Left ventricle myocardium superior (tissue), 1 donor: ENCODE results near the gene IL3RA. TPM values are rescaled to one million over a fixed set of nuclear protein-coding genes. Genes with fewer than 3 reads are reported as not detected.
A peak's percentile ranks its signal among the peaks of the same experiment; 100 is the strongest.
"Not testable (repeated sequence)": the region's sequence is repeated elsewhere in the genome, so short reads cannot be mapped to it uniquely, and the experiment has no call there.

Experiments
- ATAC-seq: fragments of 200-7000 bp; cut with Tn5 transposase; one replicate; pipeline ENCODE4 v1.9.1; 2020; ENCODE audit warnings: mild to moderate bottlenecking, moderate library complexity
- DNase-seq: peaks from one replicate; pipeline ENCODE4 v3.0.0-alpha.2; 2020
- intact Hi-C: fragments of 100-400 bp; cut with micrococcal nuclease; formaldehyde crosslinking; loops from one replicate; pipeline ENCODE4 v1.11.0; 2022
- total RNA-seq: library from RNA; stranded (reverse); fragmentation: NEBNext Ultra II Directional; extraction: Animal tissue kit (Norgen Biotek cat#: 25700); gene quantifications from one replicate; pipeline ENCODE4 v1.2.1, GENCODE V29; 2021
- donor health status: DM: no; HTN: yes; CAD: no; lungs with severe emphysema.

Gene IL3RA
- total RNA-seq, 1 donor from 2014 or later = 6.2 TPM

DNA sequence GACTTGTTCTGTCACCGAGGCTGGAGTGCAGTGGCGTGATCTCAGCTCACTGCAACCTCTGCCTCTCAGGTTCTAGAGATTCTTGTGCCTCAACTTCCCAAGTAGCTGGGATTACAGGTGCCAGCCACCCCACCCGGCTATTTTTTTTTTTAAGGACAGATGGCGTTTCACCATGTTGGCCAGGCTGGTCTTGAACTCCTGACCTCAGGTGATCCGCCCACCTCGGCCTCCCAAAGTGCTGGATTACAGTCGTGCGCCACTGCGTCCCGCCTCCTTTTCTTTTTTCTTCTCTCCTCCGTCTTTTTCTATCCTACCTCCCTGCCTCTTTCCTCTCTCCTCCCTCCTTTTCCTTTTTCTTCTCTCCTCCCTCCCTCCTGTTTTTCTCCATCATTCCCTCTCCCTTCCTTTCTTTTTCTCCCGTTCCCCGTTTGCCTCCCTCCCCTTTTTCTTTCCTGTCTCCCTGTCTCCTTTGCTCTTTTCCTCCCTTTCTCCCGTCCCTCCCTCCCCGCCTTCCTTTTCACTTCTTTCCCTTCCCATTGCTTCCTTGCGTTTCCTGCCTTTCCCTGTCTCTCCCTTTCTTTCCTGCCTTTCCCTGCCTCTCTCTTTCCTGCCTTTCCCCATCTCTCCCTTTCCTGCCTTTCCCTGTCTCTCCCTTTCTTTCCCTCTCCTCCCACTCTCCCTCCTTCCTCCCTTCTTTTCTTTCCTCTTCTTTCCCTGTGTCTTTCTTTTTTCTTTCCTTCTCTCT, 57.5 kb downstream of the IL3RA start:
- intact Hi-C loops = no loop called here
- no peak for ATAC-seq
- DNase-seq = peak; percentile 10

DNA sequence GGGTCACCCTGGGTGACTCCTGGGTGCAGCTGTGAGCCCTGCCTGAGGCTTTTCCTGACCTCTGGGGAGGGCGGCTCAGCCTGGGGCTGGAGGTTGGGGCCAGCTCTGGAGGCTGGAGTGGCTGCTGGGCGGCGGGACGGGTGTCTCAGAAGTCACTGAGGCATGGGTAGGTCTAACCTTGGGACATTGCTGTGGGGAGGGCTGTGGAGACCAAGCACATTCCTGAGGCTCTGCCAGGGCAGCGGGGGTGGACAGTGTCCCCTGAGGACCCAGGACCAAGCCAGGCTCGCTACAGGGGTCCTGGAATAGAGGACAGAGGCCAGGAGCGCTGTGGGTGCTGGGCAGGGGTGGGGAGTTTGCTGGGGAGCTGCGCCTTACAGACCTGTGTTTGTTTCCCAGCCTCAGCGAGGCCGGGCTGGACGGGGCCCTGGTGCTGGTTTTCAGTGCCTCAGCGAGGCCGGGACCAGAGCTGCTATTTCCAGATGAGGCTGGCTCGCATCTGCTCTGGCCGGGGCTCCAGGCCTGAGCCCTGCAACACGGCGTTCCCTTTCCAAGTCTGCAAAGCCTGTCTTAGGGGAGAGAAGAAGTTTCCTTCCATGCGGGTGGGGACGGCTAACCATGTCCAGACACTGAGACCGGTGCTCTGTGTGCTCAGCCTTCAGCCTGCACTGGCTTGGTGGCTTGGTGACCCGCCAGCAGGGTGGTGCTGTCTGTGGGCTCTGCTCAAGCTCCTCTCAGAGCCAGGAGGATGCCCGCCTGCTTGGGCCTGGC, 58.3 kb downstream of the IL3RA start:
- intact Hi-C loops = no loop called here
- no peak for ATAC-seq
- peak; percentile 37 for DNase-seq

- intact Hi-C loops = no loop called here
- ATAC-seq (no peak), DNase-seq (peak; percentile 8)
These were observed 59.1 kb downstream of the IL3RA start for GRCh38 chrX:1395646-1396216.

- no peak for ATAC-seq
- DNase-seq = peak; percentile 21
- intact Hi-C loops = no loop called here
These were observed 60.4 kb downstream of the IL3RA start for GRCh38 chrX:1397001-1397400.

GRCh38 chrX:1397441-1398270, 61.1 kb downstream of the IL3RA start:
- ATAC-seq = no peak
- intact Hi-C loops = no loop called here
- DNase-seq = peak; percentile 15

DNA sequence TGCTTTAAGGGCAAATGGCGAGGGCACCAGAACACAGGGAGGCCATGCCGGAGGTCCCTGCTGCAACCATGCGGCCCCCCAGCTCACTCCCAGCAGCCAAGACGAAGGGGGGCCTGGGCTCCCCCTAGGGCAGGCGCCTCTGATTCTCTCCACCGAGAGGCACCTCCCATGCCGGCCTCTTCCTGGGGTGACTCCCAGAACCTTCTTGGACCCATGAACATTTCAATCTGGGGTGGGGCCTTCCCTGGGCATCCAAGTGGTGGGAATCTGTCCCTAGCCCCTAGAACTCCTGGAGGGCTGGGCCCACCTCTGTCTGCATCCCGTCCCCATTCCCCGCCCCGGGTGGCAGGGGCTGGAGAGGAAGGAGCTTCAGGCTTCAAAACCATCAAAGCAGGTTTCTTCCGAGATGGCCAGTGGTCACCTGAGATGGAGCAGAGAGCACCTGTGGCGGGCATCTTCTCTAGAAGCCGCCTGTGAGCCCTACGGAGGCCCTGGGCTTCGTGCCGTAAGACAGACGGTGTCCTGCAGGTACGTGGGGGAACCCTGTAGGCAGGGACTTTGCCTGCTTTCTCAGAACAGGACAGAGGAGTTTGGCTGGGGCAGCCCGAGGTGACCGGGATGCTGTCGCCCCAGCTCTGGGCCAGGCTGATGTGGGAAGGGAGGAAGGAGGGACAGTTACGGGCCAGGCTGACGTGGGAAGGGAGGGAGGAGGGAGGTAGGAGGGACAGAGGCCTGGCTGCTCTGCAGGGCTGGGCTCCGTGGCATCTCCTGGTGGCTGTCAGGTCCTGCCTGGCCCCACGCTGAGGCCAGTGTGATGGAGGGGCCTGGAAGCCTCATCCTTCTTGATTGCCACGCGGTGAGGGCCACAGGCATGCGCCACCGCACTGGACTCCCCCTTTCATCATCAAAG, 62.1 kb downstream of the IL3RA start:
- intact Hi-C loops = no loop called here
- DNase-seq (peak; percentile 22), ATAC-seq (no peak)

DNA sequence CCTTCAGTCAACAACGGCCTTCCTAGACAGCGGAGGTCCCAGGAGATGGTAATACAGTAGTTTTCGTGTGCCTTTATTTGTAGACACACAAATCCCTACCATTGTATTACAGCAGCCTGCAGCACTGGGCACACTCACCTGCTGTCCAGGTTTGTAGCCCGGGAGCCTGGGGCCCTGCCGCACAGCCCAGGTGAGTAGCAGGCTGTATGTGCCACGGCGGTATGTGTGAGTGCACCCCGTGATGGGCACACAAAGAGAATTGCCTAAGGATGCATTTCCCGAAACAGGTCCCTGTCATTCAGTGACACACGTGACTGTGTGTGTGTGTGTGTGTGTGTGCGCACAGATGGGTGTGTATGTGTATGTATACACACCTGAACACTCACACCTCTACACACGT, 63.5 kb downstream of the IL3RA start:
- intact Hi-C loops = no loop called here
- no peak for ATAC-seq
- peak; percentile 5 for DNase-seq

DNA sequence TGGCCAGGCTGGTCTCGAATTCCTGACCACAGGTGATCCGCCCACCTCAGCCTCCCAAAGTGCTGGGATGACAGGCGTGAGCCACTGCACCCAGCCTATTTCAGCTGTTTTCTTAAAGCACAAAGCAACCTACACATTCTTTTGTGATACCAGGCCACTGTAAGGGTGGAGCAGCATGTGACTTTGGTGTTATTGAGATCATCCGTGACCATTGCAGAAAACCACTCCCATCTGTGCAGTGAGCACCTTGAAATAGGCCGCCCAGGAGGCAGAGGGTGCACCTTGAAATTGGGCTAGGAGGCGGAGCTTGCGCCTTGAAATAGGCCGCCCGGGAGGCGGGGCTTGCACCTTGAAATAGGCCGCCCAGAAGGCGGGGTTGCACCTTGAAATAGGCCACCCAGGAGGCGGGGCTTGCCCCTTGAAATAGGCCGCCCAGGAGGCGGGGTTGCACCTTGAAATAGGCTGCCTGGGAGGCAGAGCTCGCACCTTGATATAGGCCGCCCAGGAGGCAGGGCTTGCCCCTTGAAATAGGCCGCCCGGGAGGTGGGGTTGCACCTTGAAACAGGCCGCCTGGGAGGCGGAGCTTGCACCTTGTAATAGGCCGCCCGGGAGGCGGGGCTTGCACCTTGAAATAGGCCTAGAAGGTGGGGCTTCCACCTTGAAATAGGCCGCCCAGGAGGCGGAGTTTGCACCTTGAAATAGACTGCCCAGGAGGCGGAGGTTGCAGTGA, 64.3 kb downstream of the IL3RA start:
- intact Hi-C loops = no loop called here
- ATAC-seq (no peak), DNase-seq (peak; percentile 14)

DNA sequence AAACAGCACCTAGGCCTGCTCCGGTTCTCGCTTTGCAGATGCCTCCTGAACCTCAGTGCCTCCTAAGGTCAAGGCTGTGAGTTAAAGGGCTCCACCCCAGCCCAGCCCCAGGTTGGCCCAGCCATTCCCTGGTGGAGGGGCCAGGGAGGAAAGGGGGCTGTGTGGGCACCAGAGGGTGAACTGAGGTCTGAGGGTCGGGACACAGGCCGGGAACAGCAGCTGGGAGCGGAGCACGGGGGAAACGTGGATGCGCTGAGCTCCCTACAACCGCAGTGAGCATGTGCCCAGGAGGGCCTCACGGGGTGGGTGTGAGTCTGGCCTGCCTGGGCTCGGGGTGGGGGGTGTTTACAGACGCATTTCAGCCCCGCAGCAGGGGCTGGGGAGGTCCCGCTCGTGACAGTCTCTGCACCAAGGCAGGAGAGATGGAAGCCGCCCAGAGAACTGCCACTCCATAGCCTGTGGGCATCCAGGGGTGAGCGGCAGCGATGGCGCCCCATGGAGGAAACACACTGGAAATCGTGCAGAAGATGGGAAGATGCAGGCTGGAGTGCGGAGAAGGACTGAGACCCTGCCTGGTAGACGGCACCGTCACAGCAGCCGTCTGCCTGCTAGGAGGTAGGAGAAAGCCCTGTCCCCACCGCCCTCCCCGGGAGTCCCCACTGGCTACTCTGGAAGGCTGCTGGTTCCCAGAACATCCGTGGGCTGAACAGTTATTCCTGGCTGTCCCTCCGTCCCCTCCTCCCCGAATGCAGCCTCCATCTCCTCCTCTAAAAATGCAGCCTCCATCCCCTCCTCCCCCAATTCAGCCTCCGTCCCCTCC, 65.2 kb downstream of the IL3RA start:
- DNase-seq = peak; percentile 21
- ATAC-seq = no peak
- intact Hi-C loops = no loop called here

DNA sequence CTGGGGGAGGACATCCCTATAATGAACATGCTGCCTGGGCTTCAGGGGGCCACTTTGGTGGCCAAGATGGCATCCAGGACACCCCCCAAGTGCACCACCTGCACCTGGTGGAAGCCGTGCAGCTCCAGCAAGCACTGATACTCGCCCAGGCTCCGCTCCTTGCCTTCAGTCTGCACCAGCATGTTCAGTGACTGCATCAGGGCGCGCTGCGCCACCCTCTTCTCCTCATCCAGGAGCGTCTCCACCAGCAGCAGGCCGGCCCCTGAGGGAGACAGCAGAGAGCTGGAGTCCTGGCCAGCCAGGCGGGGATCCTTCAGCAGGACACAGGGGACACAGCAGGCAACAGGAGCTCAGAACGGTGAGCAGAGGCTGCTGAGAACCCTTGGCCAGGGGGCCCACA, 66.6 kb downstream of the IL3RA start:
- DNase-seq (peak; percentile 19), ATAC-seq (no peak)
- intact Hi-C loops = no loop called here

DNA sequence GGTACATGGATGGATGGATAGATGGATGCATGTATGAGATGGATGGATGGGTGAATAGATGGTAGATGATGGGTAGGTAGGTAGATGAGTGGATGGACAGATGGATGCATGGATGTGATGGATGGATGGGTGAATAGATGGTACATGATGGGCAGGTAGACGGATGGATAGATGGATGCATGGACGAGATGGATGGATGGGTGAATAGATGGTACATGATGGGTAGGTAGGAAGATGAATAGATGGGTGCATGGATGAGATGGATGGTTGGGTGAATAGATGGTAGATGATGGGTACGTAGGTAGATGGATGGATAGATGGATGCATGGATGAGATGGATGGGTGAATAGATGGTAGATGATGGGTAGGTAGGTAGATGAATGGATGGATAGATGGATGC, 67.3 kb downstream of the IL3RA start:
- DNase-seq, ATAC-seq, intact Hi-C loops: not testable (repeated sequence)

- ATAC-seq, DNase-seq, intact Hi-C loops: not testable (repeated sequence)
These were observed 69.2 kb downstream of the IL3RA start for GRCh38 chrX:1405769-1406168.

GRCh38 chrX:1407035-1407434, 70.5 kb downstream of the IL3RA start:
- no peak for DNase-seq
- intact Hi-C loops = no loop called here
- ATAC-seq = no peak

DNA sequence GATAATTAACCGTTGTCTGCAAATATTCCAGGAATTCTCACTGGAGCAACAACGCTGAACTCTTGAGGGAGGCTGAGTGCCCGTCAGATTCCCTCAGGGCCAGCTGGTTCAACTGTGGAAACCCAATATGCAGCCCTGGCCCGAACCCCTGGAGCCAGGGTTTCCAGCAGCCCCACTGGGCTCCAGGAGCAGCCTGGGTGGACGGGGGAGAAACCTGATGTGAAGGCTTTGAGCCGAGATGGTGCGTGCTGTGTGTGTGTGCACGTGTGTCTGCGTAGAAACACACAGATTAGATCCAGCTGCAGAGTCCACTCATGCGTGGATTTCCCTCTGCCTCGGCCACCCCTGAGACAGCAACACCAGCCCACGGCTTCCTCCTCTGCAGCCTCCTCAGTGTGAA, 74.7 kb downstream of the IL3RA start:
- intact Hi-C loops = no loop called here
- peak; percentile 5 for DNase-seq
- ATAC-seq = no peak

GRCh38 chrX:1412551-1413161, 76.1 kb downstream of the IL3RA start:
- intact Hi-C loops = no loop called here
- DNase-seq (peak; percentile 18), ATAC-seq (no peak)

GRCh38 chrX:1416327-1416784, 79.8 kb downstream of the IL3RA start:
- intact Hi-C loops = no loop called here
- ATAC-seq = no peak
- peak; percentile 11 for DNase-seq
